Caco-2 (cell line): ENCODE results near the gene CEP112. TPM values are rescaled to one million over a fixed set of nuclear protein-coding genes. Genes with fewer than 3 reads are reported as not detected.

Experiments used
- BruUV-seq: library from RNA; stranded (reverse); fragments of 400-500 nt; replicated peaks from 2 replicates; lab custom pipeline; 2021; lab: Mats Ljungman, UMichigan
- CTCF ChIA-PET: fragments of 300-600 bp; sonication (Branson Sonifier 250); formaldehyde crosslinking; loops from one replicate; lab custom pipeline; 2022; ENCODE audit warnings: antibody characterized with exemption; lab: Charles Lee
- POLR2A ChIA-PET: fragments of 300-600 bp; sonication (Branson Sonifier 250); formaldehyde crosslinking; loops from one replicate; lab custom pipeline; 2022; ENCODE audit warnings: antibody characterized with exemption; lab: Charles Lee
- DNase-seq, 2 experiments: peaks; one replicate each; pipeline versions ENCODE4 v3.0.0 to v3.0.0-alpha.2; 2020 to 2022
- H3K27me3 ChIP-seq: replicated peaks from 2 replicates; pipeline ENCODE4 v1.6.0; 2011; ENCODE audit warnings: low read length; ENCODE audit not compliant: control insufficient read depth, insufficient read depth
- H3K36me3 ChIP-seq: 2 replicates; pipeline ENCODE4 v1.5.1; 2011; ENCODE audit warnings: low read length; ENCODE audit not compliant: control insufficient read depth, insufficient read depth
- H3K4me1 ChIP-seq: fragments of 250-450 bp; sonication (Bioruptor Pico); 2 replicates; pipeline ENCODE4 v1.5.1; 2020; ENCODE audit warnings: mild to moderate bottlenecking
- H3K4me3 ChIP-seq: 2 replicates; pipeline ENCODE4 v1.5.1; 2011; ENCODE audit warnings: low read depth, mild to moderate bottlenecking, control low read depth, low read length
- H3K9me3 ChIP-seq: fragments of 250-450 bp; sonication (Bioruptor Pico); 2 replicates; pipeline ENCODE4 v1.5.1; 2020; ENCODE audit warnings: mild to moderate bottlenecking, moderate library complexity
- H3K27ac Mint-ChIP-seq: one replicate; pipeline ENCODE4 v1.8.0; 2022; ENCODE audit warnings: mixed read lengths; ENCODE audit not compliant: unreplicated experiment
- H3K27me3 Mint-ChIP-seq: one replicate; pipeline ENCODE4 v1.8.0; 2022; ENCODE audit warnings: mixed read lengths; ENCODE audit not compliant: insufficient read depth, unreplicated experiment
- H3K36me3 Mint-ChIP-seq: one replicate; pipeline ENCODE4 v1.8.0; 2022; ENCODE audit warnings: mild to moderate bottlenecking, mixed read lengths; ENCODE audit not compliant: insufficient read depth, unreplicated experiment
- H3K4me1 Mint-ChIP-seq: one replicate; pipeline ENCODE4 v1.8.0; 2022; ENCODE audit warnings: low read depth, mixed read lengths; ENCODE audit not compliant: unreplicated experiment
- H3K4me3 Mint-ChIP-seq: one replicate; pipeline ENCODE4 v1.8.0; 2022; ENCODE audit warnings: mild to moderate bottlenecking, moderate library complexity, mixed read lengths; ENCODE audit not compliant: unreplicated experiment
- H3K9me3 Mint-ChIP-seq: one replicate; pipeline ENCODE4 v1.8.0; 2022; ENCODE audit warnings: mixed read lengths; ENCODE audit not compliant: unreplicated experiment
- CTCF ChIP-seq, 2 experiments: fragments of 200-600 bp in 1 of 2; IDR thresholded peaks; 1 replicate in 1 of 2; 2 replicates in 1 of 2; pipeline versions ENCODE4 v1.5.1 to v1.8.0; 2011 to 2022; ENCODE audit warnings: antibody characterized with exemption in 1 of 2, control low read depth in 1 of 2, inconsistent platforms in 1 of 2, low read depth in 1 of 2, low read length in 1 of 2, mild to moderate bottlenecking in 1 of 2, moderate library complexity in 1 of 2; ENCODE audit not compliant: insufficient read depth in 1 of 2, severe bottlenecking in 1 of 2, unreplicated experiment in 1 of 2
- intact Hi-C: fragments of 100-400 bp; cut with micrococcal nuclease; formaldehyde crosslinking; loops from one replicate; pipeline ENCODE4 v1.10.0; 2022; ENCODE audit not compliant: unreplicated experiment
- total RNA-seq: library from RNA; stranded (reverse); gene quantifications from 2 replicates; pipeline ENCODE4 v1.2.3, GENCODE V29; 2022

The CEP112 gene
- total RNA-seq, 1 experiment from 2014 or later: 4.7 TPM

DNA sequence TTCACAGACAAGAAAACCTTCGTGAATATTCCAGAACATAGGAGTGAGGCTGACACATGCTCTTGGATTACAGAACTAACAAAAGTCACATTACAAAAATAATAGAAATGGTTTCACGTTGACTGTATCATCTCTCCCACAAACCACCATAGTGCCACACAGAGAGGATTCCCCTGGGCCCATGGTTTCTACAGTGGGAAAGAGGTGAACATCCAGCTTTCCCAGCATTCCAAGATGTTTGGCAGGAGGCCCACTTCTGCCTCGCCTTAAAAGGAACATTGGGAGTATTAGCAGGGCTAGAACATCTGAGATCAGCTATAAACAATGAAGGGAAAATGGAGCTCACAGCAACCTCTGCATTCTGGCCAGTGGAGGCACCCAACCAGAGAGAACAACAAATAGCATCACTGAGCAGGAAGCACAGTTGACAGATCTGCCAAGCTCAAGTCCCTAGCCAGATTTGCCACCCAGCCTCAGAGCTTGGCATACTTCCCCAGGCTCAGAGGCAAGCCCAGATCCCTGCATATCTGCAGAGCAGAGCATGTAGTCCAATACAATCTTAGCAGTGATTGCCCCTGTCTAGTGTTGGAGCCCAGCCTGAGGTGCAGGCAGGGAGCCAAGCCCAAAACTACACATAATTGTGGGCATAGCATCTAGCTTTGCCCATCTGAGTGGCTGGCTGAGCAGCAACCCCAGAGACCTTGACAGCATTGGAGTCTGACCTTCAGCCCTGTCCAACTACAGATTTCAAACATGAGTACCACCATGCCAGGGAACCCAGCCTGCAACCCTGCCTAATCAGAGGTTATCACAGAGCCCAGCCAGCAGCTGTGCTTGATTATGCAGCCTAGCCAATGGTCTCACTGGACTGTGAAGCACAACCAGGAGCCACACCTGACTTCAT is 260.4 kb downstream of the CEP112 start:
- no peaks in the 10 kb centered on the region for H3K36me3 ChIP-seq
- H3K27me3 ChIP-seq: no peaks in the 10 kb centered on the region
- Mint-ChIP-seq H3K4me3 (no peak overlapping the region), H3K9me3 (peaks cover 30% of the 10 kb centered on the region), H3K27ac (no peak overlapping the region), H3K36me3 (no peaks in the 10 kb centered on the region), H3K4me1 (no peaks in the 10 kb centered on the region), H3K27me3 (no peaks in the 10 kb centered on the region)
- H3K4me1 ChIP-seq: no peaks in the 10 kb centered on the region
- ChIA-PET CTCF (no interaction called here), POLR2A (no interaction called here)
- DNase-seq: no peak
- H3K9me3 ChIP-seq: peaks cover 6% of the 10 kb centered on the region; the same call in 1 of the 2 replicates
- no peak overlapping the region for H3K4me3 ChIP-seq
- no TSS peak for BruUV-seq
- intact Hi-C loops: no loop called here
- no peak for TF ChIP-seq CTCF (IDR thresholded peaks at IDR 0.05; ENCODE audit: insufficient read depth in 1 of 2, low read depth in 1 of 2, low read length in 1 of 2, severe bottlenecking in 1 of 2, unreplicated experiment in 1 of 2)

- POLR2A ChIA-PET: no interaction called here
- CTCF ChIA-PET: no interaction called here
These were observed 261.7 kb downstream of the CEP112 start for GRCh38 chr17:65930140-65930730.

More at GRCh38 chr17:65930140-65930730, 261.7 kb downstream of the CEP112 start:
- no peak for DNase-seq
- H3K27me3 ChIP-seq: no peaks in the 10 kb centered on the region
- no peak for TF ChIP-seq CTCF (IDR thresholded peaks at IDR 0.05; ENCODE audit: insufficient read depth in 1 of 2, low read depth in 1 of 2, low read length in 1 of 2, severe bottlenecking in 1 of 2, unreplicated experiment in 1 of 2)
- no peaks in the 10 kb centered on the region for H3K36me3 Mint-ChIP-seq
- H3K4me1 ChIP-seq: no peaks in the 10 kb centered on the region
- H3K27me3 Mint-ChIP-seq: no peaks in the 10 kb centered on the region
- H3K4me1 Mint-ChIP-seq: no peaks in the 10 kb centered on the region
- intact Hi-C loops: no loop called here
- BruUV-seq: no TSS peak
- peaks cover 21% of the 10 kb centered on the region for H3K9me3 Mint-ChIP-seq
- peaks cover 6% of the 10 kb centered on the region; the same call in 1 of the 2 replicates for H3K9me3 ChIP-seq
- H3K4me3 ChIP-seq: no peak overlapping the region
- H3K36me3 ChIP-seq: no peaks in the 10 kb centered on the region
- H3K4me3 Mint-ChIP-seq: no peak overlapping the region
- no peak overlapping the region for H3K27ac Mint-ChIP-seq
